ENCODE measurements around the gene SMYD3. TPM values are rescaled to one million over a fixed set of nuclear protein-coding genes. Genes with fewer than 3 reads are reported as not detected.

SMYD3 gene
- total RNA-seq, 1 experiment from 2014 or later = 25.5 TPM

- DNase-seq = peak; percentile 57
- H3K79me1 ChIP-seq (ENCODE audit: insufficient read depth, low read depth, low read length, poor library complexity, severe bottlenecking) = no peaks in the 10 kb centered on the region
- no peak overlapping the region for H2AK5ac ChIP-seq (ENCODE audit: insufficient read length, low read length)
- no CpG with 5 or more reads among the region's 11 CpGs for WGBS (ENCODE audit: extremely low coverage, insufficient read length, low lambda C conversion rate)
- no peaks in the 10 kb centered on the region for H3K9me3 ChIP-seq (ENCODE audit: control insufficient read depth, low read depth, low read length)
- no peak overlapping the region for H3K18ac ChIP-seq (ENCODE audit: insufficient read length, low read depth, low read length)
- H3K14ac ChIP-seq (ENCODE audit: insufficient read depth, low read length) = peak overlapping the region; percentile 8; the same call in 1 of the 2 replicates
- no peak overlapping the region for H3K4me3 Mint-ChIP-seq
- H3T11ph ChIP-seq (ENCODE audit: low read length) = no peak overlapping the region
- peaks cover 0 to 9% (median 6%) of the 10 kb centered on the region in 3 experiments; a peak in 5 of 7 replicates for H3K36me3 Mint-ChIP-seq (ENCODE audit: insufficient read depth in 1 of 3, low read depth in 3 of 3)
- H3K4me2 ChIP-seq (ENCODE audit: insufficient read depth, insufficient read length, low read length) = no peak overlapping the region
- H3K27me3 Mint-ChIP-seq (ENCODE audit: low read depth) = no peaks in the 10 kb centered on the region
- no peak overlapping the region for H2BK120ac ChIP-seq (ENCODE audit: low read depth, low read length, poor library complexity, severe bottlenecking)
- no peaks in the 10 kb centered on the region for H3K23me2 ChIP-seq (ENCODE audit: insufficient read length, low read depth, low read length, poor library complexity, severe bottlenecking)
- peak overlapping the region in 1 of 3 experiments; percentile 92; a peak in 2 of 7 replicates for H3K27ac Mint-ChIP-seq
- no peak overlapping the region for H4K8ac ChIP-seq (replicated peaks; ENCODE audit: insufficient read length, low read depth, low read length)
- no peak overlapping the region for H2BK12ac ChIP-seq (ENCODE audit: insufficient read length, low read depth, low read length)
- no peak overlapping the region for H2BK5ac ChIP-seq (ENCODE audit: insufficient read length, low read length)
- H3K4me1 ChIP-seq (ENCODE audit: insufficient read depth, low read length) = no peaks in the 10 kb centered on the region; the same call in none of the 2 replicates
- H3K9ac ChIP-seq (ENCODE audit: extremely low read depth, insufficient read length, low read length) = no peak overlapping the region
- H4K5ac ChIP-seq (ENCODE audit: insufficient read length, low read depth, low read length) = no peak overlapping the region
- H2AFZ ChIP-seq (ENCODE audit: low read length) = no peak overlapping the region
- no peaks in the 10 kb centered on the region for H3K79me2 ChIP-seq (ENCODE audit: insufficient read depth, low read length)
- no peak overlapping the region for H3K4ac ChIP-seq (ENCODE audit: low read depth, low read length)
- H3K56ac ChIP-seq (ENCODE audit: insufficient read length, low read depth, low read length) = no peak overlapping the region
- no peak overlapping the region for H2BK15ac ChIP-seq (ENCODE audit: low read depth, low read length)
- H3K9me3 Mint-ChIP-seq = peaks cover 7 to 8% of the 10 kb centered on the region in 2 experiments; a peak in 4 of 5 replicates
- no peak overlapping the region for H3K23ac ChIP-seq (ENCODE audit: insufficient read length, low read depth, low read length)
- H3K27ac ChIP-seq (ENCODE audit: insufficient read length, low read depth, low read length) = no peak overlapping the region
- H3K27me3 ChIP-seq (ENCODE audit: insufficient read depth, low read length) = no peaks in the 10 kb centered on the region
- TF ChIP-seq CTCF (conservative IDR thresholded peaks at IDR 0.05) = no peak
- H2BK20ac ChIP-seq (ENCODE audit: low read depth, low read length, poor library complexity, severe bottlenecking) = no peak overlapping the region
- no peak overlapping the region for H4K91ac ChIP-seq (ENCODE audit: insufficient read length, low read depth, low read length)
- H3K4me1 Mint-ChIP-seq = peaks cover 15 to 18% of the 10 kb centered on the region in 2 experiments
- H4K20me1 ChIP-seq (ENCODE audit: control insufficient read depth, insufficient read depth, insufficient read length) = no peaks in the 10 kb centered on the region
Observed at GRCh38 chr1:246219508-246220030, 287.5 kb downstream of the SMYD3 start.

Data from H9 (cell line).